ENCODE data around the gene ZNF738.

DNA sequence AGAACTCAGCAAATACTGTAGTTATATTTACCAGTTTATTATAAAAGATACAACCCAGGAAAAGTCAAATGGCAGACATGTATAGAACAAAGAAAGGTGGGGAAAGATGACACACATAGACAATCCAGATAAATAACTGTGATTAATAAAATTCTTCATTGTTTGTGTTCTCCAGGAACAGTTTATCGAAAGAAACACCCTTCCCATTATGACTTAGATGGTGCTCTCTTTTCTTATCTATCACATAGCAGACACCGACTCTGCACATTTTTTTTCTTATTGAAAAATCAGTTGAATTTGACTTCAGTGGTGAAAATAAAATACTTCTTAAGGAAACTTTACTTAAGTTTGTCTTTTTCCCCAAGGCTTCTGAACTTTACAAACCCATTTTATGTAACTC is 35.8 kb upstream of the ZNF738 start:
- TF ChIP-seq, protein P1, sequence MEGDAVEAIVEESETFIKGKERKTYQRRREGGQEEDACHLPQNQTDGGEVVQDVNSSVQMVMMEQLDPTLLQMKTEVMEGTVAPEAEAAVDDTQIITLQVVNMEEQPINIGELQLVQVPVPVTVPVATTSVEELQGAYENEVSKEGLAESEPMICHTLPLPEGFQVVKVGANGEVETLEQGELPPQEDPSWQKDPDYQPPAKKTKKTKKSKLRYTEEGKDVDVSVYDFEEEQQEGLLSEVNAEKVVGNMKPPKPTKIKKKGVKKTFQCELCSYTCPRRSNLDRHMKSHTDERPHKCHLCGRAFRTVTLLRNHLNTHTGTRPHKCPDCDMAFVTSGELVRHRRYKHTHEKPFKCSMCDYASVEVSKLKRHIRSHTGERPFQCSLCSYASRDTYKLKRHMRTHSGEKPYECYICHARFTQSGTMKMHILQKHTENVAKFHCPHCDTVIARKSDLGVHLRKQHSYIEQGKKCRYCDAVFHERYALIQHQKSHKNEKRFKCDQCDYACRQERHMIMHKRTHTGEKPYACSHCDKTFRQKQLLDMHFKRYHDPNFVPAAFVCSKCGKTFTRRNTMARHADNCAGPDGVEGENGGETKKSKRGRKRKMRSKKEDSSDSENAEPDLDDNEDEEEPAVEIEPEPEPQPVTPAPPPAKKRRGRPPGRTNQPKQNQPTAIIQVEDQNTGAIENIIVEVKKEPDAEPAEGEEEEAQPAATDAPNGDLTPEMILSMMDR (IDR thresholded peaks at IDR 0.05; ENCODE audit: low read depth, low read length): no peak
- no peak for TF ChIP-seq POLR2A (IDR thresholded peaks at IDR 0.05; ENCODE audit: extremely low read depth, insufficient read length)
- no peak for TF ChIP-seq MYC (IDR thresholded peaks at IDR 0.05; ENCODE audit: low read depth, low read length)
- TF ChIP-seq, protein P2, sequence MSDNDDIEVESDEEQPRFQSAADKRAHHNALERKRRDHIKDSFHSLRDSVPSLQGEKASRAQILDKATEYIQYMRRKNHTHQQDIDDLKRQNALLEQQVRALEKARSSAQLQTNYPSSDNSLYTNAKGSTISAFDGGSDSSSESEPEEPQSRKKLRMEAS (IDR thresholded peaks at IDR 0.05; ENCODE audit: low read depth, low read length): no peak

All from NB4 (cell line).